A375 (cell line): ENCODE measurements around the gene ZNF496. TPM values are rescaled to one million over a fixed set of nuclear protein-coding genes. Genes with fewer than 3 reads are reported as not detected.

ENCODE experiments used
- small RNA-seq: library from RNA; depleted of rRNA; stranded (forward); fragments of <200 nt; gene quantifications from one replicate; pipeline ENCODE3, GENCODE V24; 2014
- total RNA-seq: library from RNA; depleted of rRNA; stranded (reverse); fragments of >200 nt; shearing (Covaris generic); gene quantifications from 2 replicates; pipeline ENCODE4 v1.2.3, GENCODE V29; 2014; rRNA removed

Gene ZNF496
- 57.7 and 60.7 TPM in 2 replicates for total RNA-seq

GRCh38 chr1:247331525-247332214, at the start of gene ZNF496:
Gene ZNF496 (minus strand): TSS chr1:247331867. CDS start chr1:247329578, 2,289 bp downstream.

GRCh38 chr1:247255772-247256171, 75.9 kb downstream of the ZNF496 start, which contains the start of gene VN1R5:
Gene VN1R5 (plus strand): TSS chr1:247256072.

Small RNAs within 50 kb of the gene (small RNA-seq; reads per million reads assigned to genes)
- not detected for gene RF00019

Other genes with a start within 250 kb of the ZNF496 start
- gene ZNF669, start 227.5 kb downstream of the ZNF496 start, total RNA-seq = 9.7 and 17.9 TPM in 2 replicates
- gene ZNF124, start 159.8 kb downstream of the ZNF496 start, total RNA-seq = 27.8 and 28.8 TPM in 2 replicates
- gene VN1R5, start 75.8 kb downstream of the ZNF496 start, total RNA-seq = not detected in 2 replicates
- 0.53 and 2.0 TPM in 2 replicates for gene NLRP3, start 84.3 kb upstream of the ZNF496 start, total RNA-seq
- not detected in 2 replicates for gene OR2B11, start 126.2 kb upstream of the ZNF496 start, total RNA-seq
- gene OR2C3, start 204.6 kb upstream of the ZNF496 start, total RNA-seq = not detected in 2 replicates
- gene GCSAML, start 217.3 kb upstream of the ZNF496 start, total RNA-seq = not detected in 2 replicates